RWPE2 (cell line): ENCODE data around the gene C1orf141.

ENCODE experiments used
- ATAC-seq: fragments of 200-7000 bp; cut with Tn5 transposase; 3 replicates; pipeline ENCODE4 v1.9.1; 2021; ENCODE audit warnings: low read depth
- DNase-seq: peaks from one replicate; pipeline ENCODE4 v3.0.0-alpha.2; 2020; ENCODE audit warnings: low spot score
- H3K27ac ChIP-seq: fragments of 450-650 bp; 2 replicates; pipeline ENCODE4 v1.5.1; 2017; ENCODE audit warnings: mild to moderate bottlenecking; ENCODE audit not compliant: poor library complexity, severe bottlenecking
- H3K27me3 ChIP-seq: fragments of 250-450 bp; sonication (Bioruptor Pico); 2 replicates; pipeline ENCODE4 v1.5.1; 2021; ENCODE audit warnings: mild to moderate bottlenecking, moderate library complexity; ENCODE audit not compliant: insufficient read depth, poor library complexity, severe bottlenecking
- H3K36me3 ChIP-seq: fragments of 250-450 bp; sonication (Bioruptor Pico); 2 replicates; pipeline ENCODE4 v1.5.1; 2020; ENCODE audit warnings: low read depth, mild to moderate bottlenecking, moderate library complexity
- H3K4me1 ChIP-seq: fragments of 250-450 bp; sonication (Bioruptor Pico); 2 replicates; pipeline ENCODE4 v1.5.1; 2021; ENCODE audit warnings: mild to moderate bottlenecking, moderate library complexity; ENCODE audit not compliant: insufficient read depth, poor library complexity, severe bottlenecking
- H3K4me3 ChIP-seq: fragments of 250-450 bp; sonication (Bioruptor Pico); 2 replicates; pipeline ENCODE4 v1.5.1; 2021; ENCODE audit warnings: mild to moderate bottlenecking, moderate library complexity; ENCODE audit not compliant: severe bottlenecking
- H3K9me3 ChIP-seq: fragments of 250-450 bp; sonication (Bioruptor Pico); 2 replicates; pipeline ENCODE4 v1.5.1; 2021; ENCODE audit warnings: mild to moderate bottlenecking, moderate library complexity; ENCODE audit not compliant: severe bottlenecking
- CTCF ChIP-seq: fragments of 450-650 bp; IDR thresholded peaks from one replicate; pipeline ENCODE4 v1.5.1; 2017; ENCODE audit warnings: mild to moderate bottlenecking, moderate library complexity; ENCODE audit not compliant: poor library complexity, severe bottlenecking

C1orf141 gene

GRCh38 chr1:67043366-67043765 lies 91.4 kb downstream of the C1orf141 start:
- ATAC-seq: no peak
- no peak overlapping the region for H3K4me3 ChIP-seq
- no peak for TF ChIP-seq CTCF
- no peak overlapping the region for H3K27ac ChIP-seq
- DNase-seq: no peak
- H3K4me1 ChIP-seq: no peaks in the 10 kb centered on the region
- H3K36me3 ChIP-seq: peaks cover 72% of the 10 kb centered on the region
- no peaks in the 10 kb centered on the region for H3K9me3 ChIP-seq
- H3K27me3 ChIP-seq: no peaks in the 10 kb centered on the region
